Memory B cell (primary cell): ENCODE measurements around the gene STAP2.
A peak's percentile ranks its signal among the peaks of the same experiment; 100 is the strongest.
"Not testable (repeated sequence)": the region's sequence is repeated elsewhere in the genome, so short reads cannot be mapped to it uniquely, and the experiment has no call there.

Source experiments
- ATAC-seq: fragments of 150-1000 bp; cut with Tn5 transposase; 2 replicates; pipeline ENCODE4 v1.10.0; 2021; ENCODE audit warnings: low read depth, mild to moderate bottlenecking, moderate library complexity
- DNase-seq, 2 donors: peaks; one replicate each; pipeline ENCODE4 v3.0.0; 2022; ENCODE audit warnings: low spot score in 2 of 2
- H3K27ac Mint-ChIP-seq: one replicate; pipeline ENCODE4 v1.8.0; 2022; ENCODE audit warnings: mild to moderate bottlenecking, moderate library complexity, mixed read lengths
- H3K27me3 Mint-ChIP-seq: one replicate; pipeline ENCODE4 v1.8.0; 2022; ENCODE audit warnings: mixed read lengths
- H3K36me3 Mint-ChIP-seq: one replicate; pipeline ENCODE4 v1.8.0; 2022; ENCODE audit warnings: mild to moderate bottlenecking, mixed read lengths
- H3K4me1 Mint-ChIP-seq: one replicate; pipeline ENCODE4 v1.8.0; 2022; ENCODE audit warnings: mixed read lengths
- H3K4me3 Mint-ChIP-seq: one replicate; pipeline ENCODE4 v1.8.0; 2022; ENCODE audit warnings: mild to moderate bottlenecking, moderate library complexity, mixed read lengths
- H3K9me3 Mint-ChIP-seq: one replicate; pipeline ENCODE4 v1.8.0; 2022; ENCODE audit warnings: mixed read lengths

The STAP2 gene

GRCh38 chr19:4298810-4299550, 39.6 kb downstream of the STAP2 start:
- H3K4me1 Mint-ChIP-seq = no peaks in the 10 kb centered on the region
- H3K27ac Mint-ChIP-seq = no peak overlapping the region
- no peak for ATAC-seq
- no peak overlapping the region for H3K4me3 Mint-ChIP-seq
- peaks cover 4% of the 10 kb centered on the region for H3K36me3 Mint-ChIP-seq
- peaks cover 2% of the 10 kb centered on the region for H3K9me3 Mint-ChIP-seq
- peaks cover 12% of the 10 kb centered on the region for H3K27me3 Mint-ChIP-seq
- DNase-seq = no peak

- Mint-ChIP-seq H3K27ac (no peak overlapping the region), H3K27me3 (peaks cover 12% of the 10 kb centered on the region), H3K9me3 (peaks cover 2% of the 10 kb centered on the region), H3K4me1 (no peaks in the 10 kb centered on the region), H3K36me3 (peaks cover 4% of the 10 kb centered on the region), H3K4me3 (no peak overlapping the region)
- no peak for ATAC-seq
- DNase-seq = no peak
Measured at GRCh38 chr19:4297901-4298809, 40.5 kb downstream of the STAP2 start.

- no peak for ATAC-seq
Measured at GRCh38 chr19:4295972-4296771, 42.5 kb downstream of the STAP2 start.

GRCh38 chr19:4294389-4294788, 44.2 kb downstream of the STAP2 start:
- DNase-seq (no peak), ATAC-seq (no peak)
- Mint-ChIP-seq H3K4me1 (no peaks in the 10 kb centered on the region), H3K4me3 (no peak overlapping the region), H3K27ac (no peak overlapping the region), H3K9me3 (no peaks in the 10 kb centered on the region), H3K27me3 (peaks cover 6% of the 10 kb centered on the region), H3K36me3 (peaks cover 2% of the 10 kb centered on the region)

More at GRCh38 chr19:4295972-4296771, 42.5 kb downstream of the STAP2 start:
- H3K9me3 Mint-ChIP-seq = peaks cover 2% of the 10 kb centered on the region
- DNase-seq = no peak
- no peak overlapping the region for H3K4me3 Mint-ChIP-seq
- H3K27ac Mint-ChIP-seq = no peak overlapping the region
- no peaks in the 10 kb centered on the region for H3K4me1 Mint-ChIP-seq
- peaks cover 10% of the 10 kb centered on the region for H3K27me3 Mint-ChIP-seq
- peaks cover 4% of the 10 kb centered on the region for H3K36me3 Mint-ChIP-seq

DNA sequence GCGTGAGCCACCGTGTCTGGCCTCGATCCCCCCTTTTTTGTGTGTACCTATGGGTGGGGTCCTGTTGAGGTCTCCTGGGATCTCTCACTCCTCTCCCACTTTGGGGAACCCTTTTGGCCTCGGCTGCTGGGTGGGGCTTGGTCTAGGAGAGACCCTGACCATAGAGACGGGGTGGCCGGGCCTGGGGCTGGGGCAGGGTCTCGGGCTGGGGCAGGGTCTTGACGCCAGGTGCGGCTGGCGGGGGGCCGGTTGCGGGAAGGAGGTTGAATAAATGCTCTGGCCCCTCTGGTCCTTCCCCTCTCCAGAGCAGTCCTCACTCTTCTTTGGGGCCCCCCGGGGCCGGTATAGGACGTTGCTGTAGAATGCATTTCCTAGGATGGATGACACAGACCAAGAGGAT, 46.1 kb downstream of the STAP2 start:
- no peaks in the 10 kb centered on the region for H3K9me3 Mint-ChIP-seq
- H3K4me3 Mint-ChIP-seq = no peak overlapping the region
- no peaks in the 10 kb centered on the region for H3K36me3 Mint-ChIP-seq
- H3K4me1 Mint-ChIP-seq = no peaks in the 10 kb centered on the region
- H3K27me3 Mint-ChIP-seq = peaks cover 4% of the 10 kb centered on the region
- DNase-seq = no peak
- no peak for ATAC-seq
- no peak overlapping the region for H3K27ac Mint-ChIP-seq

- Mint-ChIP-seq H3K36me3 (no peaks in the 10 kb centered on the region), H3K9me3 (no peaks in the 10 kb centered on the region), H3K27me3 (peaks cover 4% of the 10 kb centered on the region), H3K4me1 (no peaks in the 10 kb centered on the region), H3K27ac (no peak overlapping the region), H3K4me3 (no peak overlapping the region)
- no peak for DNase-seq
- no peak for ATAC-seq
Measured at GRCh38 chr19:4291184-4291732, 47.4 kb downstream of the STAP2 start.

DNA sequence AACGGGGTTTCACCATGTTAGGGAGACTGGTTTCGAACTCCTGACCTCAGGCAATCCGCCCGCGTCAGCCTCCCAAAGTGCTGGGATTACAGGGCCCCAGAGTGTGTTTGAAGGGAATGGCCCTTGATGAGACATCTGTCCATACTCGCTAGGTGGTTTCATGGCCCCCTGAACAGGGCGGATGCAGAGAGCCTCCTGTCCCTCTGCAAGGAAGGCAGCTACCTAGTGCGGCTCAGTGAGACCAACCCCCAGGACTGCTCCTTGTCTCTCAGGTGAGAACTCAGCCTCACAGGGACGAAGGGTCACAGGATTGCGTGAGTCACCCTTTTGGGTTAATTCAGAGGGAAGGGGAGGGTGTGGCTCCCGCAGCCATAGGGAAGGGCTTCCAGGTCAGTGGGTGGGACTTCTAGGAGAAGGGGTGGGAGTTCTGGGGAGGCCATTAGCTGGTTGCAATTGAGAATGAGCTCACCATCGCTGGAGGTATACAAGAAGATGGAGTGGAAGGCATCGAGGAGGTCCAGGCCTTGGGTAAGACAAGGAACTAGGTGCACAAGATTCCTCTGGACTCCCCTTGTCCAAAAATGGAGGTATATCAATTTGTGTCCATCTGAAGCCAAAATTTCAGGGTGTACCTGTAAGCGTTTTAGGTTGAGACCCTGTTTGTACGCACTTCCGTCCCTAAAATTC, 50.4 kb downstream of the STAP2 start:
- DNase-seq (no peak), ATAC-seq (no peak)
- H3K9me3 Mint-ChIP-seq = no peaks in the 10 kb centered on the region
- no peaks in the 10 kb centered on the region for H3K36me3 Mint-ChIP-seq
- peaks cover 6% of the 10 kb centered on the region for H3K27me3 Mint-ChIP-seq
- H3K4me1 Mint-ChIP-seq = peaks cover 3% of the 10 kb centered on the region
- H3K27ac Mint-ChIP-seq = no peak overlapping the region
- H3K4me3 Mint-ChIP-seq = no peak overlapping the region

GRCh38 chr19:4286141-4286540, 52.5 kb downstream of the STAP2 start:
- DNase-seq, H3K4me1 Mint-ChIP-seq, H3K27ac Mint-ChIP-seq, H3K9me3 Mint-ChIP-seq, H3K4me3 Mint-ChIP-seq, ATAC-seq, H3K36me3 Mint-ChIP-seq: not testable (repeated sequence)
- peaks cover 11% of the 10 kb centered on the region for H3K27me3 Mint-ChIP-seq

DNA sequence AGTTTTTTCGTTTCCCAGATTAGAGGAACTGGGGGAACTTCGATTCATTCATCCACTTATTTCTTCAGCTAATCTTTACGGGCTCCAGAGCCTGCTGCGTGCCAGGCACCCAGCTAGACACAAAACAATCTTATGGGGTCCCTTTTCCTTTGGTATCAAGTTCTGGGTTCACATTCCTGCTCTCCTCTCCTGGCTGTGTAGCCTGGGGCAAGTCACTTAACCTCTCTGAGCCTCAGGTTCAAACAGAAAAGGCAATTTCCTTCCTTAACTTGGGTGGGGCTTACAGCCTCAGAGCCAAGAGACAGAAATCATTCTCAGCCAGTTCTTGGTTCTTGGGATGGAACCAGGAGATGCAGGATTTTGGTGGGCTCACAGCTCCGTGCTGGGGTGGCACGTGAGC, 53.7 kb downstream of the STAP2 start:
- ATAC-seq (no peak), DNase-seq (no peak)
- H3K27ac Mint-ChIP-seq = no peak overlapping the region
- H3K36me3 Mint-ChIP-seq = no peaks in the 10 kb centered on the region
- H3K4me1 Mint-ChIP-seq = peaks cover 3% of the 10 kb centered on the region
- peaks cover 12% of the 10 kb centered on the region for H3K27me3 Mint-ChIP-seq
- no peak overlapping the region for H3K4me3 Mint-ChIP-seq
- H3K9me3 Mint-ChIP-seq = no peaks in the 10 kb centered on the region

- DNase-seq (no peak), ATAC-seq (peak; percentile 35)
- H3K27ac Mint-ChIP-seq = no peak overlapping the region
- H3K27me3 Mint-ChIP-seq = peaks cover 15% of the 10 kb centered on the region
- H3K4me1 Mint-ChIP-seq = peaks cover 5% of the 10 kb centered on the region
- no peaks in the 10 kb centered on the region for H3K9me3 Mint-ChIP-seq
- H3K36me3 Mint-ChIP-seq = no peaks in the 10 kb centered on the region
- no peak overlapping the region for H3K4me3 Mint-ChIP-seq
Measured at GRCh38 chr19:4284176-4284958, 54.3 kb downstream of the STAP2 start.

GRCh38 chr19:4279530-4280422, 58.9 kb downstream of the STAP2 start:
- Mint-ChIP-seq H3K4me1 (peaks cover 5% of the 10 kb centered on the region), H3K36me3 (no peaks in the 10 kb centered on the region), H3K27me3 (peaks cover 13% of the 10 kb centered on the region), H3K4me3 (peak overlapping the region; percentile 46), H3K27ac (no peak overlapping the region), H3K9me3 (no peaks in the 10 kb centered on the region)
- ATAC-seq (no peak), DNase-seq (no peak)

DNA sequence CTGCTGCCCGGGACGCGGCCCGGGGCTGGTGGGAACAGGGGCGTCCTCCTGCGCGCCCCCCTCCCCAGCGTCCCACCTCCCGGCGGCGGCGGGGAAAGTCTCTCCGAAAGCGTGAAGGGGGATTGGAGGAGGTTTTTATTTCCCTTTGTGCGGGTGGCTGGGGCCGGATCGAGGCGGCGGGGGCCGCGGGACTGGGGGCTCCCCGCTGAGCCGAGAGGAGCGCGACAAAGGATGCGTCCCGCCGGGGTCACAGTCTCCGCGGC, 59.4 kb downstream of the STAP2 start:
- Mint-ChIP-seq H3K27ac (no peak overlapping the region), H3K27me3 (peaks cover 13% of the 10 kb centered on the region), H3K36me3 (no peaks in the 10 kb centered on the region), H3K9me3 (no peaks in the 10 kb centered on the region), H3K4me1 (peaks cover 3% of the 10 kb centered on the region), H3K4me3 (no peak overlapping the region)
- DNase-seq = no peak
- ATAC-seq = no peak
